GM12878 (cell line): ENCODE results near the gene HDHD3. TPM values are rescaled to one million over a fixed set of nuclear protein-coding genes. Genes with fewer than 3 reads are reported as not detected.

Experiments
- BMI1 ChIP-seq: fragments of 450-650 bp; IDR thresholded peaks from 2 replicates; pipeline ENCODE4 v1.6.1; 2016; ENCODE audit warnings: mild to moderate bottlenecking, moderate library complexity, borderline replicate concordance
- CEBPB ChIP-seq, 2 experiments: fragments of 150-350 bp in 1 of 2; IDR thresholded peaks; 2 replicates each; pipeline ENCODE4 v1.6.1; 2012 to 2014; ENCODE audit warnings: low read depth in 2 of 2, low read length in 2 of 2, borderline replicate concordance in 1 of 2, inconsistent platforms in 1 of 2
- CHD4 ChIP-seq: fragments of 200-600 bp; sonication (generic); IDR thresholded peaks from 2 replicates; pipeline ENCODE4 v1.6.1; 2016; ENCODE audit warnings: mild to moderate bottlenecking
- ESRRA ChIP-seq: IDR thresholded peaks from 2 replicates; pipeline ENCODE4 v1.6.1; 2012; ENCODE audit warnings: mild to moderate bottlenecking, low read length, improper control_type of control experiment
- HCFC1 ChIP-seq: fragments of 150-350 bp; IDR thresholded peaks from 2 replicates; pipeline ENCODE4 v1.6.1; 2014; ENCODE audit warnings: low read length
- KAT2A ChIP-seq: conservative IDR thresholded peaks from 2 replicates; pipeline ENCODE4 v1.6.1; 2011; ENCODE audit warnings: low read depth, low read length; ENCODE audit not compliant: control insufficient read depth
- NFXL1 ChIP-seq: fragments of 450-650 bp; IDR thresholded peaks from 2 replicates; pipeline ENCODE4 v1.6.1; 2017; ENCODE audit warnings: antibody characterized with exemption, mild to moderate bottlenecking, borderline replicate concordance
- NRF1 ChIP-seq: conservative IDR thresholded peaks from 2 replicates; pipeline ENCODE4 v1.6.1; 2011; ENCODE audit warnings: mild to moderate bottlenecking, low read depth, low read length, improper control_type of control experiment
- PML ChIP-seq: IDR thresholded peaks from 2 replicates; pipeline ENCODE4 v1.6.1; 2012; ENCODE audit warnings: low read length, inconsistent platforms
- POLR2AphosphoS2 ChIP-seq: IDR thresholded peaks from 2 replicates; pipeline ENCODE4 v1.6.1; 2011; ENCODE audit warnings: low read depth, mild to moderate bottlenecking, low read length, improper control_type of control experiment, moderate library complexity
- RFX5 ChIP-seq: IDR thresholded peaks from 2 replicates; pipeline ENCODE4 v1.6.1; 2011; ENCODE audit warnings: low read depth, low read length, improper control_type of control experiment
- SIX5 ChIP-seq: IDR thresholded peaks from 2 replicates; pipeline ENCODE4 v1.6.1; 2011; ENCODE audit warnings: mild to moderate bottlenecking, low read depth, low read length, moderate library complexity; ENCODE audit not compliant: severe bottlenecking
- SP1 ChIP-seq: IDR thresholded peaks from one replicate; pipeline ENCODE4 v1.6.1; 2011; ENCODE audit warnings: low read depth, low read length
- SREBF1 ChIP-seq: IDR thresholded peaks from 2 replicates; pipeline ENCODE4 v1.6.1; 2012; ENCODE audit warnings: mild to moderate bottlenecking, low read length
- YY1 ChIP-seq: IDR thresholded peaks from 2 replicates; pipeline ENCODE4 v1.6.1; 2011; ENCODE audit warnings: low read depth, mild to moderate bottlenecking, low read length
- ZNF217 ChIP-seq: fragments of 450-650 bp; IDR thresholded peaks from 2 replicates; pipeline ENCODE4 v1.6.1; 2017; ENCODE audit warnings: antibody characterized with exemption, mild to moderate bottlenecking
- ZSCAN29 ChIP-seq: fragments of 450-650 bp; IDR thresholded peaks from 2 replicates; pipeline ENCODE4 v1.6.1; 2017; ENCODE audit warnings: mild to moderate bottlenecking, moderate library complexity
- polyA plus RNA-seq, 11 experiments: library from polyadenylated mRNA; depleted of rRNA in 4 of 11; unstranded in 6 of 11; stranded (reverse) in 5 of 11; fragments of >200 nt; fragmentation: Nextera tagmentation in 4 of 11; fragmentation: Illumina TruSeq in 1 of 11; extraction: Ambion mirVana in 4 of 11; extraction: Trizol in 1 of 11; gene quantifications; 1 replicate in 1 of 11; 2 replicates in 10 of 11; pipeline versions ENCODE4 v1.2.1 to v1.2.3, GENCODE V29; 2011 to 2016; ENCODE audit warnings: inconsistent platforms in 2 of 11, missing spikeins in 2 of 11, low read depth in 1 of 11
- total RNA-seq, 4 experiments: library from RNA; depleted of rRNA in 3 of 4; stranded (reverse); fragments of >200 nt in 3 of 4; fragmentation: Illumina TruSeq in 1 of 4; extraction: Trizol in 1 of 4; gene quantifications; 2 replicates each; pipeline versions ENCODE4 v1.2.1 to v1.2.3, GENCODE V29; 2013 to 2021
- TF ChIP-seq, protein P1 (sequence below): IDR thresholded peaks from 2 replicates; pipeline ENCODE4 v1.6.1; 2012; ENCODE audit warnings: low read length, inconsistent platforms
- TF ChIP-seq, protein P2 (sequence below): fragments of 450-650 bp; IDR thresholded peaks from 2 replicates; pipeline ENCODE4 v1.6.1; 2016; ENCODE audit warnings: mild to moderate bottlenecking
- TF ChIP-seq, protein P3 (sequence below): fragments of 450-650 bp; IDR thresholded peaks from 2 replicates; pipeline ENCODE4 v1.6.1; 2017; ENCODE audit warnings: mild to moderate bottlenecking, low read depth, inconsistent platforms; ENCODE audit not compliant: poor library complexity, severe bottlenecking
- TF ChIP-seq, protein P4 (sequence below): fragments of 450-650 bp; IDR thresholded peaks from 2 replicates; pipeline ENCODE4 v1.6.1; 2018; ENCODE audit warnings: borderline replicate concordance, mild to moderate bottlenecking; ENCODE audit not compliant: partially characterized antibody
- TF ChIP-seq, protein P5 (sequence below): fragments of 450-650 bp; conservative IDR thresholded peaks from 2 replicates; pipeline ENCODE4 v1.6.1; 2017; ENCODE audit warnings: mild to moderate bottlenecking, moderate library complexity

Gene HDHD3
- total and polyA plus RNA-seq, 10 of the 15 experiments (the other 5 are each of a cell fraction or from before 2014, with no cell fraction given), result 1.3 to 29.4 (median 17.9) TPM

DNA sequence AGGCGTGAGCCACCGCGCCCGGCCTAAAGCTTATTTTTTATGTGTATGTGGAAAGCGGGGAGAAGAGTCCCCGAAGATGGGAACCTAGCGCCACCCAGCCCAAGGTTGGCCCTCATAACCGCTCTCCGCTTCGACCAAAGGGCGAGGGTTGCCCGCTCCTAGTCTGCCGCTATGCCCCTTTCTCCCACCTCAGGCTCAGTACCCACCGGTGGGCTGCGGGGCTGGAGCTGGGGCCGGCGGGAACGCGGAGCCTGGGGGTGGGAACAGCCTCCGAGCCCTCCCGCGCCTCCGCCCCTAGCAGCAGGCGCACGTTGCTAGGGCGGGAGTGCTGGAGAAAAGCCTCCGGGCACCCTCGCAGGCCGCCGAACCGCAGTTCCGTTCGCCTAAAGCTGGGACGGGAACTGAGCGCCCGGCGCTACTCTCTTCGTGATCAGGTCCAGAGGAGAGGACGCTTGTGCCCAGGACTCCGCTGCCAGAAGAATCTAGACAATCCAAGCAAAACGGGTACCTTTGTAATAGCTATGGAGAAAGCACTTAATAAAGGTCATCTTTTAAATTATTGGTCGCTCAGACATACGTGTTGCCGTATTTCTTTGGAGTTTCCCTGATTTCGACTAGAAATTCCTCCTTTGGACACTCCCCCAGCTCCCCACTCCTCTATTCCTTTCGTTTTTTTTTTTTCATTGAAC, 36.6 kb downstream of the HDHD3 start, which contains the start of gene WDR31 (continued):
- TF ChIP-seq, protein P1, sequence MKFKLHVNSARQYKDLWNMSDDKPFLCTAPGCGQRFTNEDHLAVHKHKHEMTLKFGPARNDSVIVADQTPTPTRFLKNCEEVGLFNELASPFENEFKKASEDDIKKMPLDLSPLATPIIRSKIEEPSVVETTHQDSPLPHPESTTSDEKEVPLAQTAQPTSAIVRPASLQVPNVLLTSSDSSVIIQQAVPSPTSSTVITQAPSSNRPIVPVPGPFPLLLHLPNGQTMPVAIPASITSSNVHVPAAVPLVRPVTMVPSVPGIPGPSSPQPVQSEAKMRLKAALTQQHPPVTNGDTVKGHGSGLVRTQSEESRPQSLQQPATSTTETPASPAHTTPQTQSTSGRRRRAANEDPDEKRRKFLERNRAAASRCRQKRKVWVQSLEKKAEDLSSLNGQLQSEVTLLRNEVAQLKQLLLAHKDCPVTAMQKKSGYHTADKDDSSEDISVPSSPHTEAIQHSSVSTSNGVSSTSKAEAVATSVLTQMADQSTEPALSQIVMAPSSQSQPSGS, result no peak
- no peak for TF ChIP-seq ZSCAN29
- TF ChIP-seq ESRRA, result peak; percentile 73; the same call in 1 of the 2 replicates
- TF ChIP-seq, protein P2, sequence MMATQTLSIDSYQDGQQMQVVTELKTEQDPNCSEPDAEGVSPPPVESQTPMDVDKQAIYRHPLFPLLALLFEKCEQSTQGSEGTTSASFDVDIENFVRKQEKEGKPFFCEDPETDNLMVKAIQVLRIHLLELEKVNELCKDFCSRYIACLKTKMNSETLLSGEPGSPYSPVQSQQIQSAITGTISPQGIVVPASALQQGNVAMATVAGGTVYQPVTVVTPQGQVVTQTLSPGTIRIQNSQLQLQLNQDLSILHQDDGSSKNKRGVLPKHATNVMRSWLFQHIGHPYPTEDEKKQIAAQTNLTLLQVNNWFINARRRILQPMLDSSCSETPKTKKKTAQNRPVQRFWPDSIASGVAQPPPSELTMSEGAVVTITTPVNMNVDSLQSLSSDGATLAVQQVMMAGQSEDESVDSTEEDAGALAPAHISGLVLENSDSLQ, result no peak
- TF ChIP-seq PML, result 0 out of 2 replicates have a peak, but pooled peaks have one; percentile 42
- TF ChIP-seq, protein P3, sequence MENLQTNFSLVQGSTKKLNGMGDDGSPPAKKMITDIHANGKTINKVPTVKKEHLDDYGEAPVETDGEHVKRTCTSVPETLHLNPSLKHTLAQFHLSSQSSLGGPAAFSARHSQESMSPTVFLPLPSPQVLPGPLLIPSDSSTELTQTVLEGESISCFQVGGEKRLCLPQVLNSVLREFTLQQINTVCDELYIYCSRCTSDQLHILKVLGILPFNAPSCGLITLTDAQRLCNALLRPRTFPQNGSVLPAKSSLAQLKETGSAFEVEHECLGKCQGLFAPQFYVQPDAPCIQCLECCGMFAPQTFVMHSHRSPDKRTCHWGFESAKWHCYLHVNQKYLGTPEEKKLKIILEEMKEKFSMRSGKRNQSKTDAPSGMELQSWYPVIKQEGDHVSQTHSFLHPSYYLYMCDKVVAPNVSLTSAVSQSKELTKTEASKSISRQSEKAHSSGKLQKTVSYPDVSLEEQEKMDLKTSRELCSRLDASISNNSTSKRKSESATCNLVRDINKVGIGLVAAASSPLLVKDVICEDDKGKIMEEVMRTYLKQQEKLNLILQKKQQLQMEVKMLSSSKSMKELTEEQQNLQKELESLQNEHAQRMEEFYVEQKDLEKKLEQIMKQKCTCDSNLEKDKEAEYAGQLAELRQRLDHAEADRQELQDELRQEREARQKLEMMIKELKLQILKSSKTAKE, result no peak
- TF ChIP-seq, protein P4, sequence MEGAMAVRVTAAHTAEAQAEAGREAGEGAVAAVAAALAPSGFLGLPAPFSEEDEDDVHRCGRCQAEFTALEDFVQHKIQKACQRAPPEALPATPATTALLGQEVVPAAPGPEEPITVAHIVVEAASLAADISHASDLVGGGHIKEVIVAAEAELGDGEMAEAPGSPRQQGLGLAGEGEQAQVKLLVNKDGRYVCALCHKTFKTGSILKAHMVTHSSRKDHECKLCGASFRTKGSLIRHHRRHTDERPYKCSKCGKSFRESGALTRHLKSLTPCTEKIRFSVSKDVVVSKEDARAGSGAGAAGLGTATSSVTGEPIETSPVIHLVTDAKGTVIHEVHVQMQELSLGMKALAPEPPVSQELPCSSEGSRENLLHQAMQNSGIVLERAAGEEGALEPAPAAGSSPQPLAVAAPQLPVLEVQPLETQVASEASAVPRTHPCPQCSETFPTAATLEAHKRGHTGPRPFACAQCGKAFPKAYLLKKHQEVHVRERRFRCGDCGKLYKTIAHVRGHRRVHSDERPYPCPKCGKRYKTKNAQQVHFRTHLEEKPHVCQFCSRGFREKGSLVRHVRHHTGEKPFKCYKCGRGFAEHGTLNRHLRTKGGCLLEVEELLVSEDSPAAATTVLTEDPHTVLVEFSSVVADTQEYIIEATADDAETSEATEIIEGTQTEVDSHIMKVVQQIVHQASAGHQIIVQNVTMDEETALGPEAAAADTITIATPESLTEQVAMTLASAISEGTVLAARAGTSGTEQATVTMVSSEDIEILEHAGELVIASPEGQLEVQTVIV, result no peak
- peak; percentile 90 for TF ChIP-seq YY1
- no peak for TF ChIP-seq ZNF217
- TF ChIP-seq SP1, result peak; percentile 77
- no peak for TF ChIP-seq NFXL1
- no peak for TF ChIP-seq CHD4
- TF ChIP-seq CEBPB (IDR thresholded peaks at IDR 0.05; ENCODE audit: borderline replicate concordance in 1 of 2, low read depth in 2 of 2, low read length in 2 of 2), result no peak
- peak; percentile 62 for TF ChIP-seq SIX5
- peak; percentile 91 for TF ChIP-seq BMI1
- TF ChIP-seq SREBF1, result no peak
- peak; percentile 80 for TF ChIP-seq HCFC1
- TF ChIP-seq KAT2A, result no peak
- no peak for TF ChIP-seq POLR2AphosphoS2
- TF ChIP-seq RFX5, result 0 out of 2 replicates have a peak, but pooled peaks have one; percentile 21
- no peak for TF ChIP-seq NRF1
- TF ChIP-seq, protein P5, sequence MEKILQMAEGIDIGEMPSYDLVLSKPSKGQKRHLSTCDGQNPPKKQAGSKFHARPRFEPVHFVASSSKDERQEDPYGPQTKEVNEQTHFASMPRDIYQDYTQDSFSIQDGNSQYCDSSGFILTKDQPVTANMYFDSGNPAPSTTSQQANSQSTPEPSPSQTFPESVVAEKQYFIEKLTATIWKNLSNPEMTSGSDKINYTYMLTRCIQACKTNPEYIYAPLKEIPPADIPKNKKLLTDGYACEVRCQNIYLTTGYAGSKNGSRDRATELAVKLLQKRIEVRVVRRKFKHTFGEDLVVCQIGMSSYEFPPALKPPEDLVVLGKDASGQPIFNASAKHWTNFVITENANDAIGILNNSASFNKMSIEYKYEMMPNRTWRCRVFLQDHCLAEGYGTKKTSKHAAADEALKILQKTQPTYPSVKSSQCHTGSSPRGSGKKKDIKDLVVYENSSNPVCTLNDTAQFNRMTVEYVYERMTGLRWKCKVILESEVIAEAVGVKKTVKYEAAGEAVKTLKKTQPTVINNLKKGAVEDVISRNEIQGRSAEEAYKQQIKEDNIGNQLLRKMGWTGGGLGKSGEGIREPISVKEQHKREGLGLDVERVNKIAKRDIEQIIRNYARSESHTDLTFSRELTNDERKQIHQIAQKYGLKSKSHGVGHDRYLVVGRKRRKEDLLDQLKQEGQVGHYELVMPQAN, result peak; percentile 89; the same call in 1 of the 2 replicates
